Panc1 (cell line): ENCODE data around the gene SYT13. TPM values are rescaled to one million over a fixed set of nuclear protein-coding genes. Genes with fewer than 3 reads are reported as not detected.

ENCODE experiments used
- ATAC-seq: fragments of 200-7000 bp; cut with Tn5 transposase; 2 replicates; pipeline ENCODE4 v1.9.1; 2020; ENCODE audit warnings: mild to moderate bottlenecking, moderate library complexity
- BruUV-seq: library from RNA; stranded (reverse); fragments of 400-500 nt; replicated peaks from 2 replicates; lab custom pipeline; 2021; lab: Mats Ljungman, UMichigan
- CTCF ChIA-PET: fragments of 300-600 bp; sonication (Branson Sonifier 250); formaldehyde crosslinking; loops from one replicate; lab custom pipeline; 2022; ENCODE audit warnings: antibody characterized with exemption; lab: Charles Lee
- POLR2A ChIA-PET: fragments of 300-600 bp; sonication (Branson Sonifier 250); formaldehyde crosslinking; loops from one replicate; lab custom pipeline; 2022; ENCODE audit warnings: antibody characterized with exemption; lab: Charles Lee
- DNase-seq: peaks from one replicate; pipeline ENCODE4 v3.0.0-alpha.2; 2010; ENCODE audit warnings: low read depth, low spot score
- H3K27ac ChIP-seq: 2 replicates; pipeline ENCODE4 v1.5.1; 2011; ENCODE audit warnings: mild to moderate bottlenecking, low read length, inconsistent platforms
- H3K27me3 ChIP-seq: fragments of 200-500 bp; sonication (Bioruptor generic); 2 replicates; pipeline ENCODE4 v1.6.0; 2014; ENCODE audit warnings: low read length, inconsistent platforms; ENCODE audit not compliant: control insufficient read depth, insufficient read depth
- H3K36me3 ChIP-seq: fragments of 200-500 bp; sonication (Bioruptor generic); 2 replicates; pipeline ENCODE4 v1.5.1; 2014; ENCODE audit warnings: inconsistent platforms, mild to moderate bottlenecking, low read length, moderate library complexity; ENCODE audit not compliant: control insufficient read depth, insufficient read depth
- H3K4me1 ChIP-seq: 2 replicates; pipeline ENCODE4 v1.5.1; 2011; ENCODE audit warnings: inconsistent platforms, mild to moderate bottlenecking, low read length, moderate library complexity; ENCODE audit not compliant: control insufficient read depth, insufficient read depth
- H3K4me3 ChIP-seq, 2 experiments: 2 replicates each; pipeline ENCODE4 v1.5.1; 2011 to 2012; ENCODE audit warnings: low read depth in 2 of 2, low read length in 2 of 2, mild to moderate bottlenecking in 2 of 2, inconsistent platforms in 1 of 2, moderate library complexity in 1 of 2
- H3K9me3 ChIP-seq: fragments of 200-500 bp; sonication (Bioruptor generic); 2 replicates; pipeline ENCODE4 v1.5.1; 2014; ENCODE audit warnings: low read depth, mild to moderate bottlenecking, inconsistent platforms, low read length, moderate library complexity; ENCODE audit not compliant: control insufficient read depth, insufficient read depth
- CTCF ChIP-seq: fragments of 450-650 bp; IDR thresholded peaks from 2 replicates; pipeline ENCODE4 v1.5.1; 2017; ENCODE audit warnings: mild to moderate bottlenecking
- POLR2AphosphoS5 ChIP-seq: IDR thresholded peaks from 2 replicates; pipeline ENCODE4 v1.6.1; 2012; ENCODE audit warnings: mild to moderate bottlenecking, low read depth, low read length, moderate library complexity
- REST ChIP-seq, 2 experiments: IDR thresholded peaks; 2 replicates each; pipeline ENCODE4 v1.6.1; 2011 to 2012; ENCODE audit warnings: low read depth in 2 of 2, control low read depth in 1 of 2, low read length in 1 of 2, mild to moderate bottlenecking in 1 of 2, moderate library complexity in 1 of 2; ENCODE audit not compliant: insufficient read depth in 1 of 2
- SIN3A ChIP-seq: IDR thresholded peaks from 2 replicates; pipeline ENCODE4 v1.6.1; 2012; ENCODE audit warnings: low read depth, mild to moderate bottlenecking, low read length, moderate library complexity, borderline replicate concordance; ENCODE audit not compliant: insufficient read depth
- TCF7L2 ChIP-seq: IDR thresholded peaks from 2 replicates; pipeline ENCODE4 v1.6.1; 2011; ENCODE audit warnings: mild to moderate bottlenecking, low read depth, low read length, inconsistent platforms
- in situ Hi-C: cut with HindIII; loops from 2 replicates; pipeline ENCODE4 v1.10.0; 2016; ENCODE audit warnings: low sequenced_read_pairs, low pct_unique_long_range_greater_than_20kb
- intact Hi-C: fragments of 100-400 bp; cut with micrococcal nuclease; formaldehyde crosslinking; loops from one replicate; pipeline ENCODE4 v1.10.0; 2022; ENCODE audit not compliant: unreplicated experiment
- total RNA-seq: library from RNA; stranded (reverse); gene quantifications from one replicate; pipeline ENCODE4 v1.2.1, GENCODE V29; 2021; ENCODE audit not compliant: unreplicated experiment

SYT13 gene
- total RNA-seq, 1 experiment from 2014 or later, result 0.13 TPM

- DNase-seq, result no peak
- ChIA-PET POLR2A (no interaction called here), CTCF (no interaction called here)
- Histone ChIP-seq H3K4me3 (no peak overlapping the region), H3K9me3 (no peaks in the 10 kb centered on the region), H3K36me3 (no peaks in the 10 kb centered on the region), H3K4me1 (no peaks in the 10 kb centered on the region), H3K27ac (no peak overlapping the region), H3K27me3 (no peaks in the 10 kb centered on the region)
- ATAC-seq, result no peak
- intact Hi-C loops, result no loop called here
- BruUV-seq, result no TSS peak
- in situ Hi-C loops, result no loop called here
- TF ChIP-seq REST (IDR thresholded peaks at IDR 0.05; ENCODE audit: insufficient read depth in 1 of 2, low read depth in 2 of 2, low read length in 1 of 2), result no peak
- no peak for TF ChIP-seq TCF7L2
- TF ChIP-seq CTCF, result no peak
- TF ChIP-seq SIN3A, result no peak
- no peak for TF ChIP-seq POLR2AphosphoS5
These were observed 59.2 kb downstream of the SYT13 start for GRCh38 chr11:45226901-45227300.

GRCh38 chr11:45225961-45226871 is 59.9 kb downstream of the SYT13 start:
- ChIA-PET POLR2A (no interaction called here), CTCF (no interaction called here)
- in situ Hi-C loops, result no loop called here
- Histone ChIP-seq H3K36me3 (no peaks in the 10 kb centered on the region), H3K4me1 (no peaks in the 10 kb centered on the region), H3K27me3 (no peaks in the 10 kb centered on the region), H3K27ac (no peak overlapping the region), H3K9me3 (no peaks in the 10 kb centered on the region), H3K4me3 (no peak overlapping the region)
- intact Hi-C loops, result no loop called here
- no peak for ATAC-seq
- no TSS peak for BruUV-seq
- TF ChIP-seq TCF7L2 (no peak), SIN3A (no peak), POLR2AphosphoS5 (no peak), CTCF (no peak), REST (IDR thresholded peaks at IDR 0.05; ENCODE audit: insufficient read depth in 1 of 2, low read depth in 2 of 2, low read length in 1 of 2) (no peak)
- DNase-seq, result no peak
